ENCODE data around the gene FBXW11.
A peak's percentile ranks its signal among the peaks of the same experiment; 100 is the strongest.

Gene FBXW11

GRCh38 chr5:172006321-172007174 is at the start of gene FBXW11:
FBXW11 (minus strand) TSS chr5:172006638; CDS start chr5:172006502, 136 bp downstream.
- peak; percentile 93 for DNase-seq (ENCODE audit: low read depth, low spot score)

- no peak for DNase-seq (ENCODE audit: low read depth, low spot score)
These were observed 49.6 kb upstream of the FBXW11 start for GRCh38 chr5:172055996-172056395.

DNA sequence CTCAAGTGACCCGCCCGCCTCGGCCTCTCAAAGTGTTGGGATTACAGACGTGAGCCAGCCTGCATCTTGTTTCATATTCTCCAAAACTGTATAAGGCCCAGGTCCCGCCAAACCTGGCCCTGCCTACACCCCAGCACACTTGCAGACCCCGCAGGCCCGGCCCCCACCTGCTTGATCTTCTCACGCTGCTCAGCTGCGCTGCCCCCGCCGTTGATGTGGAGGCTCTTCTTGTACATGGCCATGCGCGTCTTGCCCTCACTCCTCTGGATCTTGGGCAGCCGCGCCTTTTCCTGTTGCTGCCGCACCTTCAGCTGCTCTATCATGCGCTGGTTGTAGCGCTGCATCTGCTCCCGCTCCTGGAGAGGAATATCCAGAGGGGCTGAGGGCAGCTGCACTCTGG is 49.0 kb upstream of the FBXW11 start:
- DNase-seq (ENCODE audit: low read depth, low spot score), result no peak

- no peak for DNase-seq (ENCODE audit: low read depth, low spot score)
These were observed 48.2 kb upstream of the FBXW11 start for GRCh38 chr5:172054611-172055153.

DNA sequence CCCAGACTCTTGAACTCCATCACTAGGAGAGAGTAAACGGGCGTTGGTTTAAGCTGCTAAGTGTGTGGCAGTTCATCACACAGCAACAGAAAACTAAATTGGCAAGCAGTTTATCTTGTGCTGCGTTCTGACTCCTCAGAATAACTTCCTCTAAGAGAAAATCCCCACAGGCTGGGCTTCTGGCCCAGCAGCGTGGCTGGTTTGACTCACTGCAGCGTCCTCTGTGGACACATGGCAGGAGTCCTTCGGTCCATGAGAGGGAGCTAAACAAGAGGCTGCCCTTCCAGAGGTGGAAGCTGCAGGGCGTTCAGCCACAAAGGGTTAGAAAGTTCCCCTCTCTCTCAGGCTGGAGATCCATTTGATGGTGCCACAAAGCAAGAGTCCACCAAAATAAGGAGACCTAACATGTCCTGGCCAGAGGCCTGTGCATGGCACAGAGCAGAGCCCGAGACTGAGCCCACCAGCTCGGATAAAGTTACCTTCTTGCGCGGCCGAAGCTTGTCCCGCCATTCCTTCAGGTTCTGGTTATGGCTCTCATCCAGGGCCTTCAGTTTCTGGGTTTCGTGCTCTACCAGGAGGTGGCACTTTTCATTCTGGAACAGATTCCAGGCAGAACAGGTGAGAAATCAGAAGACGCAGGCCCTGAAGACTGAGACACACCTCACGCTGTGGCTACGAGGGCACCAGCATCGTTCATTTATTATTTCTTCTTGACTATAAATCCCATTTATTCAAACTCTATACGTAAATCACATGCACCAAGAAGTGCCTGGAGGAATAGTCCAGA is 46.2 kb upstream of the FBXW11 start:
- DNase-seq (ENCODE audit: low read depth, low spot score), result no peak

DNA sequence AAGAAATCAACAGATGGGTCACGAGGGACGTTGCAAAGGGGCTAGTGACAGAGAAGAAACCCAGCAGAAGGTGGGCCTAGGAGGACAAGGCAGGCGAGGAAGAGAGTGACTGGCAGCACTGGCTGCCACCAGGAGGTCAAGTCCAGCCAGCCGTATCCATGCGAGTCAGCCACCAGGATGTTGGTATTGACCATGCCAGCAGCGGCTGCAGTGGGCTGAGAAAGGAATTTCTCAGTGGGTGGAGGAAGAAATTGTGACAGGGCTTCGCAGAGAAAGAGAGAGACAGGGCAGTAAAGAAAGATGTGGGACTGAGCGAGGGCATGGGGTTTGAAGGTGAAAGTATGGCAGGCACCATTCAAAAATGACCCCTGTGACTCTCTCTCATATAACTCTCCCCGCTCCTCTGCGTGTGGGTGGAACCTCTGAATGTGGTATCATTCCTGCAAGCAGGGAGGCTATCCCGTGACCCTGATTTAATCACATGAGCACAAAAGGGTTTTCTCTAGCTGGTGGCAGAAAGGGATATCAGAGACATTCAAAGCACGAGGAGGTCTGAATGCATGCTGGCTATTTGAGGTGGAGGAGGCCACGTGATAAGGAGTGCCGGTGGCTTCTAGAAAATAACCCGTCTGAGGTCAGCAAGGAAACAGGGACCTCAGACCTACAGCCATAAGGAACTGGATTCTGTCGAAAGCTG is 45.4 kb upstream of the FBXW11 start:
- DNase-seq (ENCODE audit: low read depth, low spot score), result no peak

GRCh38 chr5:172050080-172050479 is 43.6 kb upstream of the FBXW11 start:
- DNase-seq (ENCODE audit: low read depth, low spot score), result no peak

DNA sequence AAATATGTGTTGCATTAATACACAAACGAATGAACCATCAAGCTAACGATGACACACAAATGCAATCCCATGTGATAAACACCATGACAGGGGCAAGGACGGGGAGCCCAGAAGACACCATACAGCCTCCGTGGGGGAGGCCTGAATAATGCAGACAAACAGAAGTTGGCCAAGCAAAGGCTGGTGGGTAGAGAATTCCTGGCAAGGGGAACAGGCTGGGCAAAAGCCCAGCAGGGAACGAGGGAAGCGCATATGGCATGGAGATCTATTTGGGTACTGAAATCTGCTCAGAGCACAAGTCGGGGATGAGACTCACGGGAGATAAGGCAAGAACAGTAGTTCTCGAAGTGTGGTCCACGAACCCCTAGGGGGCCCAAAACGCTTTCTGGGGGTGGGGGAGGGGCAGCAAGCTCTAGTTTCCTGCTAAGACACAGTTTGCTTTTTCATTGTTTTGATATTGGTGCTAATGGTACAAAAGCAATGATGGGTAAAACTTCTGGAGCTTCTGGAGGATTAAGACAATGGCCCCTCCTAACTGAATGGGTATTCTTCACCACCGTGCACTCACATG is 42.9 kb upstream of the FBXW11 start:
- no peak for DNase-seq (ENCODE audit: low read depth, low spot score)

DNA sequence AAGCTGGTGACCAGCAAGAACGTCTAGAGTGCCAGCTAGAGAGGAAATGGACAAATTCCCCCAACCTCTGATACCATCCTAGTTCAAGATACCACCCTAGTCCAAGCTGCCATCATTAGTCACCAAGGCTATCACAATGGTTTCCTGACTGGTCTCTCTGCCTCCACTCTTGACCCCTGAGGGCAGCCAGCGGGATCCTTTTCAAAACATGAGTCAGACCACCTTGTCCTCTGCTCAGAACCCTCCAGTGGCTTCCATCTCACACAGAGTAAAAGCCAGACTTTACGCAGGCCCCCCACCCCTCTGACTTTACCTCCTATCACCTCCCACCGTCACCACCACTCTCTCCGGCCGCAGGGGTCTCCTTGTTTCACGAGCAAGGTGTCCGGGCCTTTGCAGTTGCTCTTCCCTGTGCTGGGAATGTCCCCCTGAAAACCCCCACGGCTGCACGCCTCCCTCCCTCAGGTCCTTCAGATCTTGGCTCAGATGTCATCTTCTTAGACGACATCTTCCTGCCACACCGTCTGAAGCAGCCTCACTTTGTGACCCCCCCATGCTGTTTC is 42.2 kb upstream of the FBXW11 start:
- DNase-seq (ENCODE audit: low read depth, low spot score), result no peak

- DNase-seq (ENCODE audit: low read depth, low spot score), result no peak
These were observed 41.7 kb upstream of the FBXW11 start for GRCh38 chr5:172048170-172048422.

- no peak for DNase-seq (ENCODE audit: low read depth, low spot score)
These were observed 40.2 kb upstream of the FBXW11 start for GRCh38 chr5:172046593-172046992.

- no peak for DNase-seq (ENCODE audit: low read depth, low spot score)
These were observed 38.8 kb upstream of the FBXW11 start for GRCh38 chr5:172045315-172045632.

- no peak for DNase-seq (ENCODE audit: low read depth, low spot score)
These were observed 38.3 kb upstream of the FBXW11 start for GRCh38 chr5:172044631-172045314.

DNA sequence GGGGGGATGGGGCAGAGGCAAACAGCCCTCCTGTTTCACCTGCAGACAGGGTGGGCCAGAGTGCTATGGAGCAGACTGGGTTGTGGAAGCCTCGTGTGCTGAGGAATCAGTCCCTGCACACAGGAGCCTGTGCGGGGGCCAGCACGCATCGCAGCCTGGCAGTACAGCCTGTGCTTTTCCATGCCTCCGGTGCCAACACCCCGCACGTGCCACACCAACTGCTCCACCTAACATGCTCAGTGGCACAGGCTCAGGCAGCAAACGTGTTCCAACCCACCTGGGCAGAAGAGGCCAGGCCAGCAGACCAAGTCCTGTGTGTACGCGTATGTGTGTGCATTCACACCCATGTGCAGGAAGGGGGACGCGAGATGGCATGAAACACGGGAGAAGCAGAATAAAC is 37.4 kb upstream of the FBXW11 start:
- DNase-seq (ENCODE audit: low read depth, low spot score), result no peak

DNA sequence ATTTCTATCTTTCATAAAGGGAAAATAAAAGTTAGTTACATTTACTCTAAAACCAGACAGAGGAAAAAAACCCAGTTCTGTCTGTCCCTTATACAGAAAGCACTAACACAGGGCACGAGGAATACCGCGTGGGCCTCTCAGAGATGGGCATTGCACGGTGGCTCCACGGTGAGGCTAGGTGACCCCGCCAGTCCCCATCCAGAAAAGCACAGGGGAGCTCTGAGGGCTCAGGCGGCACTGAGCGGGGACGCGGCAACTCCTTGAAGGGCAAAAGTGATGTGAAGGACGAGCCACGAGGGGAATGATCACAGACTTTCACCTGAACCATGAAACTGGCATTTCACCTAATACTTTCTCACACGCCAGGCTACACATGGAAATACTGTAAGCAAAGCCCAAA is 35.7 kb upstream of the FBXW11 start:
- DNase-seq (ENCODE audit: low read depth, low spot score), result no peak

DNA sequence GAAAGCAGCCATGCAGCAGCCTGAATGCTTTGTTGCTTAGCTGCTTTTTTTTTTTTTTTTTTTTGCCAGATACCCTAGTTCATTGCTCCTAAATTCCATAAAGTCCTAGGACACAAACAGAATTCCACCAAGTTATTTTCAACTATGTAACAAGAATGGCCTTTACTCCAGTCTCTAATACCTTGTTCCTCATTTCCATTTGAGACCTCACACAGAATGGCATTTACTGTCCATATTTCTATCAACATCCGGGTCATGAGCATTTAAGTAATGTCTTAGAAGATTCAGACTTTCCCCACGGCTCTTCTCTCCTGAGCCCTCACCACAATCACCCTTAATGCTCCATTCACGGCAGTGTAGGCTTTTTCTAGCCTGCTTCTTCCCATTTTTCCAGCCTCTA is 31.7 kb upstream of the FBXW11 start:
- DNase-seq (ENCODE audit: low read depth, low spot score), result no peak

DNA sequence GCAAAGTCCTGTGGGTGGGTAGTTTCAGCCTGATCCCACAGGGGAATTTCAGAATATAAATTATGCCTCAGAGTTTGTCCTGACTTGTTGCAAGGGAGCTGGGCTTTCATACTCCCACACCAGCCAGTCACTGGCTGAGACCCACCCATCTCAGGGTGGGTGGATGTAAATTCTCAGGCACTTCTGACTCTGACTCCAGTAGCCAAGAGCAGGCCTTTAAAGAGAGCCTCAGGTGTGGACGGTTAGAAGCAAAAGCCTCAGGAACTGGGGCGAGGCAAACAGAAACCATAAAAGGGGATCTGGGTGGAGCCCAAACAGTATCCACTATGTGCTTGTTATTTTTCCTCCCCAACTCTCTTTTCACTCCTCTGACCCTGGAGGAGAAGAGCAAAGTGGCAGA is 28.6 kb upstream of the FBXW11 start:
- DNase-seq (ENCODE audit: low read depth, low spot score), result no peak

GRCh38 chr5:172031894-172032461 is 25.5 kb upstream of the FBXW11 start:
- DNase-seq (ENCODE audit: low read depth, low spot score), result no peak

- DNase-seq (ENCODE audit: low read depth, low spot score), result no peak
These were observed 23.4 kb upstream of the FBXW11 start for GRCh38 chr5:172029876-172030275.

DNA sequence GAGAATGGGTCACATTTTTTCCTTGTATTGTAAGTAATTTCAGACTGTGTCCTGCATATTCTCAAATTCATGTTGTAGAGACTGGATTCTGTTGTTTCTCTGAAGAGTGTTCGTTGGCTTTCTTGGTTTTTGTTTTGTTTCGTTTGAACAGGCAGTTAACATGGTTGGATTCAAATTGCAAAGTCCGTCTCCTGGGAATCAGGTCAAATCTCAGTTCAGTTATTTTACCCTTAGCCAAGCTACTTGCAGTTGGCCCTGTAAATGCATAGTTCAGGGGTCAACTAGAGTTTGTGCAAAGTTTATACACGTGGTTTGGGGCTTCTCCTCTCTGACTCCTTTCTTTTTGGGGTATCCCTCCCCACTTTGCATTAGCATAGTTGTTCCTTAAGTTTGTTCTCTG is 21.7 kb upstream of the FBXW11 start:
- DNase-seq (ENCODE audit: low read depth, low spot score), result no peak

All from iPS DF 19.7 (cell line).